Superior temporal gyrus (tissue), 1 donor: ENCODE measurements around the gene ZNF462.
"Not testable (repeated sequence)": the region's sequence is repeated elsewhere in the genome, so short reads cannot be mapped to it uniquely, and the experiment has no call there.

ENCODE experiments used
- DNase-seq: peaks from one replicate; pipeline ENCODE4 v3.0.0-alpha.2; 2016; ENCODE audit errors: extremely low spot score

Gene ZNF462

GRCh38 chr9:106889061-106889590 is 26.2 kb downstream of the ZNF462 start:
- no peak for DNase-seq

DNA sequence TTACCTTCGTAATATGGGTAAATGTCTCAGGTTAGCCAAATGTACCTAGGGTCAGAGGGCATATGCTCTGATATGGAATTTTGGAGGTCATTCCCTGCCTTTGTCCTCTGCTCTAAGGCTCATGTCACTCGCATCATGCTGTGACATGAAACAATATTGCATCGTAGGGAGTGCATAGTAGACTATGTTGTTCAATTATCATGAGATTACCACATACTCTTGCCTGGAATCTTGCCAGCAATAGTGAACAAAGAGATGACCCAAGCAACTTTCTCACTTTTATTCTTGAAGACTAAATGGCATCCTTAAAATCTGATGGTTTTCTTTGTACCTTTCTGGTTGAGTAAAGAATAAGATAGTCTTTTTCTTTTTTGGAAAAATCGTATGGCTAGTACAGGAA is 27.6 kb downstream of the ZNF462 start:
- DNase-seq = no peak

GRCh38 chr9:106891286-106891685 is 28.3 kb downstream of the ZNF462 start:
- no peak for DNase-seq

- no peak for DNase-seq
Observed at GRCh38 chr9:106892632-106893031, 29.7 kb downstream of the ZNF462 start.

GRCh38 chr9:106893088-106893487 is 30.1 kb downstream of the ZNF462 start:
- DNase-seq = no peak

- no peak for DNase-seq
Observed at GRCh38 chr9:106896695-106897094, 33.7 kb downstream of the ZNF462 start.

DNA sequence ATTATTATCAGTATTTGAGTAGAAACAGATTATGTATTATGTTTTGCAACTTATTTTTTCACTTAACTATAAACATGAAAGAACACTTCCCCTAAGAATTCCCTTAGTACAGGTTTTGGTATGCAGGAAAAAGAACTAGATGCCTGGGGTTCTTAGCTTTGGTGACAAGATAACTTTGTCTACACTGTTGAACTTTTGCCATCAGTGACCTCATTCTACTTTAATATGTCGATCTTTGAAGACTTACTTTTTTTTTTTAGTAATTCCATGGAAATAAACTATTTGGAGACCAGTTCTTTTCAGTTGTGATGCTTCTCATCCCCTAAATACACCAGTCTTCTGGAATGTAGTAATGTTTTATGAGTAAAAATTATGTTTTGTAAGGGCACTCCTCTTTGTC is 34.3 kb downstream of the ZNF462 start:
- no peak for DNase-seq

- no peak for DNase-seq
Observed at GRCh38 chr9:106897751-106898150, 34.8 kb downstream of the ZNF462 start.

DNA sequence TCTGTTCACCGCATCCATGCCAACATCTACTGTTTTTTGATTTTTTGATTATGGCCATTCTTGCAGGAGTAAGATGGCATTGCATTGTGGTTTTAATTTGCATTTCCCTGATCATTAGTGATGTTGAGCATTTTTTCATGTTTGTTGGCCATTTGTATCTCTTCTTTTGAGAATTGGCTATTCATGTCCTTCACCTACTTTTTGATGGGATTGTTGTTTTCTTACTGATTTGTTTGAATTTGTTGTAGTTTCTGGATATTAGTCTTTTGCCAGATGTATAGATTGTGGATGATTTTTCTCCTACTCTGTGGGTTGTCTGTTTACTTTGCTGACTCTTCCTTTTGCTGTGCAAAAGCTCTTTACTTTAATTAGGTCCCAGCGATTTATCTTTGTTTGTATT is 37.6 kb downstream of the ZNF462 start:
- not testable (repeated sequence) for DNase-seq

- DNase-seq = no peak
Observed at GRCh38 chr9:106906129-106906528, 43.2 kb downstream of the ZNF462 start.

DNA sequence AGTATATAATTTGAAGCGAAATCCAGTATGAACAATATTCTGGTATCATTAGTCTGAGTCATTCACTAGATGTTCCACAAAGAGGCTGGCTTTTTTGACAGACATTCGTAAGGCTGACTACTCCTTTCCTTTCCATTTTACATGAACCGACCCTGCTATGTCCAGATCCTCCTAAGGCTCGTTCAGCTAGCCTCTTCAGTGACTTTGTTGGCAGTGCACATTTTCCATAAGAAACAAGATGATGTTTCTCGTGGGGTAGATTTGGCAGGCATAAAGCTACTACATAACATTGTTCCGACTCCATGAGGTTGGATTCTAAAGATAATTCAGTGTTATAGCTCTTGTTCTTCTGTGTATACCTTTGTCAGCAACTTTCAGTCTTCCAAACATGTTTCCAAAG is 49.0 kb downstream of the ZNF462 start:
- DNase-seq = no peak

DNA sequence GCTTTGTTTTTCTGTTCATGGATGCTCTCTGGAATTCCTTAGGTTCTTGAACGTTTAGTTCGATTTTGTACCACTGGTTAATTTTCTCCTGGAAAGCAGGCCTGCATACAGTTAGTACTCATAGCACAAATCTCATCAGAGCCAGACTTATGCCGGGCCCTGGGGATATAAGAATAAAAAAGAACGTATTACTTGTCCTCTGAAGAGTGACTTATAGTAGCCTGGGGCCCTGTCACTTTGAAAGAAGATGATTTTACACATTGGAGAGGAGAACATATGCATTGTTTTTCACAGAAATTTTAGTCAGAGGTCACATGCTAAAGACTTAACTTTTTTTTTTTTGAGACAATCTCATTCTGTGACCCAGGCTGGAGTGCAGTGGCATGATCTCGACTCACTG is 50.3 kb downstream of the ZNF462 start:
- no peak for DNase-seq

DNA sequence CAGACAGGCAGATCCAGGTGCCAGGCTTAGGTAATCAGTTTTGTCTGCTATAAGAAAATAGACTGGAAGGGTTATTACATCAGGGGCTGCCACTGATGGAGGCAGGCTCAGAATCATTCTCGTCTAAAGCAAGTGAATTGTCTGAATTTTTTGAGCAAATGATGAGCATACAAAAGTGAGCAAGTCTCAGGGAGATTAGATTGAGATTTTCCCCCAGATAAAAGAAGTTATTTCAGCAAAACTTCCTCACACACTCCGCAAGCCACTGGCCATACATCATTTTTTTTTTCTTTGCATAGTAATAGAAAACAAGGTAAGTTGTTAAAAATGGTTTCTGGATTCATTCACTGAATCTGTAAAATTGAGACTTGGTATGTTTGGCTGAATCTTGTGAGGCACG is 52.9 kb downstream of the ZNF462 start:
- no peak for DNase-seq

GRCh38 chr9:106916466-106917235 is 53.7 kb downstream of the ZNF462 start:
- no peak for DNase-seq

GRCh38 chr9:106918825-106919509 is 56.0 kb downstream of the ZNF462 start:
- DNase-seq = no peak

DNA sequence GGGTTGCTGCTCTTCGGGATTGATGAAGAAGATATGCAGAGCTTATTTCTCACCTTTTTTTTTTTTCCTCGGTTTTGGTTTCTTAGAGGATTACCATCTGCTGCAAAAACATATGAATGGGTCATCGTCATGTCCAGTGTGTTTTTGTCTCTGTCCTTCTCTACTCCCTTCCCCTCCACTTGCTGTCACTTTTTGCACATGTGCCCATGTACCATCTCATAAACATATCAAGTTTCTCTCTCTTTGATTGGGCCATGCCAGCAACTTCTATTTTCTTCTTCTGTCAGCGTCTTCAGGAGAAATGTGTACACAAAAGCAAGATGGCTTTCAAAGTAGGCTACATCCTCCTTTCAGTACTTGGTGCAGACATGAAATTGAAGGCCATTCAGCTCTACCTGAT is 57.1 kb downstream of the ZNF462 start:
- no peak for DNase-seq

DNA sequence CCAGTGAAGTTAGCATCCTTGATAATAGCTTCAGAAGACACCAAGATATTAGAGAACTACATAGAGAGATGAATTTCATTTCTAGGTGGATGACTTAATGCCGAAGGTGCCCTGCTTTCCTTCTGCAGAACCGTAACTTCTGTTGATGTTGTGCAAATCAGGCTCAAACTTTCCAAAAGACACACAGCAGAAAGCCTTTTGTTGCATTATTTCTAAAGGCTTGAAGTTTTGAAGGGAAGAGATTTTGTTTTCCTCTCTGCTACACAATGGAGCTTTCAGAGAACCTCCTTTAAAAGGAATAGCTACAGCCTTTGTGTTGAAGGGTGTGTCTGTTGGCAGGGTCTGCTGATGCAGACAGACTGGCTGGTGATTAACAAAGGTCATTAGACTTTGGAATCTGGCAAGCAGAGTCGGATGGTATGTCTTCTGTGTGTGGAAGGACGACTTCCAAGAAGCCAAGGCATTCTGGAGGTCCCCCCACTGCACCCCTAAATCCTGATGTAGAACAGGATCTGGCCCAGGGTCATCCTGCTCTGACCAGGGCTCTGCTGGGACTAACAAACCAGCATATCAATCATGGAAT is 57.8 kb downstream of the ZNF462 start:
- DNase-seq = no peak

DNA sequence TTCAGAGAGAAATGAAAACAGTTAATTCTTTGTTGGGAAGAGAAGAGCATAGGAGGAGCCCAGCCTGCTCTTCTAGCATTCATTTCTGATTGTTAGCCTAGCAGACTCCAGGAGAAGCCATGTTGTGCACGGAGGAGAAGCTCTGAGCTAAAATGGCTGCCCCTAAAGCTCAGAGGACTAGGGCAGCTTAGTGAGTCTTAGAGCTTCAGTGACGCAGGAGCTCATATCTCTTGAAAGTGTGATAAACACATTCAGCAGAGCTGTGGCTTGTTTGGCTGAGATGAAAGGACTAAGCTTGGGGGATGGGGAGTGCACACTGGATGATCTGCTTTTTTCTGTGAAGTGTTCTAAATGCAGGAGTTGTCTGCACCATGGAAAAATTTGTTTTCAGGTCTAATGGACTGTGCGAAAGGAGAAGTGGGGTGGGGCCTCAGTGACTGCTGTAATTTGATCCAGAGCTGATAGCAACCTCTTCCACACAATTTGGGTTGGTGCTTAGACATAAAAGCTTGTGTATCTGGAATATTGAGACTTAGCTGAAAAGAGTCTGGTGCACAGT is 58.5 kb downstream of the ZNF462 start:
- peak; percentile 85 for DNase-seq

DNA sequence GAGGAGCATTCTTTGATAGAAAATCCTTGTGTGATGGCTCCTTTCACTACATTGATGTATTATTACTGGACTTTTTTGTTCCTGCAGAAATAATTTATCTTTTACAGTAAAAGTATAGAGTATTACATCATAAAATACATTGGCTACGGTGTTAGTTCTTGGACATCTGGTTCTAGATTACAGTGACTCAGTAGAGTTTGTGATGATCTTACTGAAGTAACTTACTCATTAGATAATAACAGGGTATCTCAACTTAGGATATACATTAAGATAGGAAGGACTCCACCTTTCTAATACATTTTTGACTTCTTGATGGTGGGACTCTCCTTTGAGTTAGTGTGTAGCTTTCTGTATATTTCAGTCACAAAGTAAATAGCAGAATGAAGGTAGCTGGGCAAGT is 59.1 kb downstream of the ZNF462 start:
- no peak for DNase-seq

DNA sequence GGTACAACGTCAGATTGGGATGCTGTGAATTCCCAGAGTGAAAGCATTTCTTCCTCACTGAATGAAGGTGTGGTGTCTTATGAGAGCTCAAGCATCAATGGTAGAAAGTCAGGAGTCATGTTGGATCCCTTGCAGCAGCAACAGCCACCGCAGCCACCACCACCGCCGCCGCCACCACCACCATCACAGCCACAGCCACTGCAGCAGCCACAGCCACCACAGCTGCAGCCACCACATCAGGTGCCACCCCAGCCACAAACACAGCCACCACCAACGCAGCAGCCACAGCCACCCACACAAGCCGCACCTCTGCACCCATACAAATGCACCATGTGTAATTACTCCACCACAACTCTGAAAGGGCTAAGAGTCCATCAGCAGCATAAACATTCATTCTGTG is 62.4 kb downstream of the ZNF462 start:
- DNase-seq = no peak

GRCh38 chr9:106927916-106928315 is 65.0 kb downstream of the ZNF462 start:
- no peak for DNase-seq

GRCh38 chr9:106928350-106928749 is 65.4 kb downstream of the ZNF462 start:
- DNase-seq = no peak
